Prostate gland (tissue), 2 donors: ENCODE measurements around the gene CSNK1E.

ENCODE experiments used
- POLR2A ChIP-seq: fragments of 450-650 bp; IDR thresholded peaks from one replicate; pipeline ENCODE4 v1.6.1; 2016; ENCODE audit warnings: antibody characterized with exemption, mild to moderate bottlenecking
- POLR2AphosphoS5 ChIP-seq: sonication (generic); formaldehyde crosslinking; IDR thresholded peaks from one replicate; pipeline ENCODE4 v1.6.1; 2017; ENCODE audit warnings: antibody characterized with exemption
- TF ChIP-seq, protein P1 (sequence below), 4 experiments: fragments of 200-600 bp in 2 of 4; fragments of 450-650 bp in 2 of 4; sonication (generic) in 2 of 4; IDR thresholded peaks; 1 replicate in 3 of 4; 2 replicates in 1 of 4; pipeline ENCODE4 v1.5.1; 2016 to 2019; ENCODE audit warnings: antibody characterized with exemption in 4 of 4, mild to moderate bottlenecking in 2 of 4, moderate library complexity in 2 of 4

DNA sequence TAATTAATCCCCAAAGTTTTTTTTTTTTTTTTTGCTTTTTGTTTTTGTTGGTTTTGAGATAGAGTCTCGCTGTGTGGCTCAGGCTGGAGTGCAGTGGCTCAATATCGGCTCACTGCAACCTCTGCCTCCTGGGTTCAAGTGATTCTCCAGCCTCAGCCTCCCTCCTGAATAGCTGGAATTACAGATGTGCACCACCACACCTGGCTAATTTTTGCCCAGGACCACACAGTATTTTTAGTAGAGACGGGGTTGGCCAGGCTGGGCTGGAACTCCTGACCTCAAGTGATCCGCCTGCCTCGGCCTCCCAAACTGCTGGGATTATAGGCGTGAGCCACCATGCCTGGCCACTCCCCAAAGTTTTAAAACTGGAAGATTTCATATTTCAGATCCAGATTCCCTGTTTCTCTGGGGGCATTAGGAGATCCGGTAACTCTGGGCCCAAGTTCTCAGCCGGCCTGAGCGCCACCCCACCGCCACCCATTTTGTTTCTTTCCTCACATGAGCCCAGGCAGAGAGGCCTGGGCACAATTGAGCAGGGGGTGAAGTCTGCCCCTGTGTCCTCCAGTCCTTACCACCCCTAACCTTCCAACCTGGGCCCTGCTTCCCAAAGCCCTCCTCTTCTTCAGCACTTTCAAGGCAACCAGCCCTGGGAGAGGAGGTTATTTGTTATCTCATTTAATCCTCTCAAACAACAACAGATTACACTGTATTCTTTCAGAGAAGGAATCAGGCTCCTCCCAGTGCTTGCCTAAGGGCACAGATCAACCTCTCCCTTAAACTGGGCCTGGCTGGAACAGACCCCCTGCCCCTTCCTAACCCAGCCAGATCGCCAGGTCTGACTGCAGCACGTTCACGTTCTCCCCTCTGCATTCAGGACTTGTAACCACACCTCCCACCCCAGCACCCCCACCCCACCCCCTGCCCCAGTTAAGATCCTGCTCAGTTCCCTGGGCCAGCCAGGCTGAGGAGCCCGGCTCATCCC, 1.9 kb upstream of the CSNK1E start:
- TF ChIP-seq POLR2A = no peak
- TF ChIP-seq, protein P1, sequence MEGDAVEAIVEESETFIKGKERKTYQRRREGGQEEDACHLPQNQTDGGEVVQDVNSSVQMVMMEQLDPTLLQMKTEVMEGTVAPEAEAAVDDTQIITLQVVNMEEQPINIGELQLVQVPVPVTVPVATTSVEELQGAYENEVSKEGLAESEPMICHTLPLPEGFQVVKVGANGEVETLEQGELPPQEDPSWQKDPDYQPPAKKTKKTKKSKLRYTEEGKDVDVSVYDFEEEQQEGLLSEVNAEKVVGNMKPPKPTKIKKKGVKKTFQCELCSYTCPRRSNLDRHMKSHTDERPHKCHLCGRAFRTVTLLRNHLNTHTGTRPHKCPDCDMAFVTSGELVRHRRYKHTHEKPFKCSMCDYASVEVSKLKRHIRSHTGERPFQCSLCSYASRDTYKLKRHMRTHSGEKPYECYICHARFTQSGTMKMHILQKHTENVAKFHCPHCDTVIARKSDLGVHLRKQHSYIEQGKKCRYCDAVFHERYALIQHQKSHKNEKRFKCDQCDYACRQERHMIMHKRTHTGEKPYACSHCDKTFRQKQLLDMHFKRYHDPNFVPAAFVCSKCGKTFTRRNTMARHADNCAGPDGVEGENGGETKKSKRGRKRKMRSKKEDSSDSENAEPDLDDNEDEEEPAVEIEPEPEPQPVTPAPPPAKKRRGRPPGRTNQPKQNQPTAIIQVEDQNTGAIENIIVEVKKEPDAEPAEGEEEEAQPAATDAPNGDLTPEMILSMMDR (IDR thresholded peaks at IDR 0.05) = no peak
- TF ChIP-seq POLR2AphosphoS5 = no peak
